VCaP (cell line): ENCODE measurements around the gene TRPM2.

ENCODE experiments used
- H3K27ac ChIP-seq: fragments of 450-650 bp; 2 replicates; pipeline ENCODE4 v1.5.1; 2017
- CTCF ChIP-seq: fragments of 450-650 bp; conservative IDR thresholded peaks from 2 replicates; pipeline ENCODE4 v1.5.1; 2017; ENCODE audit warnings: mild to moderate bottlenecking, moderate library complexity

Gene TRPM2

GRCh38 chr21:44461464-44462001 lies 108.1 kb downstream of the TRPM2 start:
- TF ChIP-seq CTCF = peak; percentile 69
- no peak overlapping the region for H3K27ac ChIP-seq

- no peak overlapping the region for H3K27ac ChIP-seq
- no peak for TF ChIP-seq CTCF
Measured at GRCh38 chr21:44462086-44462833, 108.8 kb downstream of the TRPM2 start.

- H3K27ac ChIP-seq = no peak overlapping the region
- TF ChIP-seq CTCF = no peak
Measured at GRCh38 chr21:44462834-44463200, 109.4 kb downstream of the TRPM2 start.

GRCh38 chr21:44463724-44464123 lies 110.3 kb downstream of the TRPM2 start:
- TF ChIP-seq CTCF = no peak

GRCh38 chr21:44464351-44464750 lies 110.9 kb downstream of the TRPM2 start:
- TF ChIP-seq CTCF = no peak
- no peak overlapping the region for H3K27ac ChIP-seq

More at GRCh38 chr21:44463724-44464123, 110.3 kb downstream of the TRPM2 start:
- H3K27ac ChIP-seq = no peak overlapping the region

GRCh38 chr21:44466351-44466954 lies 113.0 kb downstream of the TRPM2 start:
- no peak for TF ChIP-seq CTCF
- no peak overlapping the region for H3K27ac ChIP-seq

- H3K27ac ChIP-seq = no peak overlapping the region
- TF ChIP-seq CTCF = no peak
Measured at GRCh38 chr21:44466996-44467858, 113.8 kb downstream of the TRPM2 start.
